ELF-1 (cell line): Measurements from ENCODE around the gene ESAM.

Source experiments
- DNase-seq: peaks from one replicate; pipeline ENCODE4 v3.0.0-alpha.2; 2016; ENCODE audit warnings: low read depth, low spot score

Gene ESAM

DNA sequence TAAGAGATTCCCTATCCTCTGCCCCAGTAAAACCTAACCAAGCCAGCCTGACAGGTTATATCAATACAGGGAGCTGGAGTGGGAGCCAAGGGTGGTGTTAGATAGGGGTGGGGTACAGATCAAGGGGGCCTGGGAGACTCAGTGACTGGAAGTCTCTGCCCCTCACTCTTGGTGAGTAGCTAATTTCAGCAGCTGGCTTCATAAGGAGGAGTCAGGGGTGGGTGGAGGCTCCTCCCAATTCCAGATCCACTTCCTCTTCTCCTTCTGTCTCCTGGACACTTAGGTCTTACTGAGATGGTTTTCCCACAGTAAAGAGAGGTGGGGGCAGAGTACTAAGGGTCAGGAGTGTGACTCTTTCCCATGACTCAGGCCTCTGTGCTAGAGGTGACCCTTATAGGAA, 8.9 kb downstream of the ESAM start:
- no peak for DNase-seq

DNA sequence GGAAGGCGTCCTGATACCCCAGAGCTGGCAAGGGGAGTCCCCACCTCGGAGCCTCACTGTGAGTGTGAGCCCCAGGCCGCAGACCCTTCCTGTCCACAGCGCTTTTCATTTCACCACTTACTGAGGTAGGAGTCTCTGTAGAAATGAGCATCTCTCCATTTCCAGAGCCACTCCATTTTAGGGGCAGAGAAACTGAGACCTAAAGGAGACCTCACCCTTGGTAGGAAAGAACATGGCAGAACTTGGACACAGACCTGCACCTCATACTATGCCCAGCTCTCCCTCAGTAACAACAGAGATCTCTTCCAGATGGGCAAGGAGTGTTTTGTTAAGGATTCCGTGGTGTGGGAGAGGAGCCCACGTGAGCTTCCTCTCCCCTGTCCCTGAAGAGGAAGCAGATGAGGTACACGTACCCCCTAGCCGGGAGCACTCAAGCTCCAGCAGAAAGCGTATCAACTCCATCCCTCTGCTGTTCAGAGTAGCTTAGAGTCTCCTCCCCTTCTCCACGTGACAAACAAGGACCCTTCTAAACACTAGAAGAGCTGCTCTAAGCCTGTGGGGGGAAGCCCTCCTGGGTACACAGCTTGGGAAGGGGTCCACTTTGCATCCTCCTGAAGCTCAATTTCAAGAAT, 9.5 kb downstream of the ESAM start:
- no peak for DNase-seq

GRCh38 chr11:124751741-124752470, 10.2 kb downstream of the ESAM start, which contains the start of gene VSIG2:
Gene VSIG2, minus strand, starts transcription at chr11:124752255. Its CDS starts 118 bp downstream, at chr11:124752137.
- DNase-seq = peak; percentile 26

GRCh38 chr11:124751391-124751740, 10.7 kb downstream of the ESAM start:
- DNase-seq = no peak

DNA sequence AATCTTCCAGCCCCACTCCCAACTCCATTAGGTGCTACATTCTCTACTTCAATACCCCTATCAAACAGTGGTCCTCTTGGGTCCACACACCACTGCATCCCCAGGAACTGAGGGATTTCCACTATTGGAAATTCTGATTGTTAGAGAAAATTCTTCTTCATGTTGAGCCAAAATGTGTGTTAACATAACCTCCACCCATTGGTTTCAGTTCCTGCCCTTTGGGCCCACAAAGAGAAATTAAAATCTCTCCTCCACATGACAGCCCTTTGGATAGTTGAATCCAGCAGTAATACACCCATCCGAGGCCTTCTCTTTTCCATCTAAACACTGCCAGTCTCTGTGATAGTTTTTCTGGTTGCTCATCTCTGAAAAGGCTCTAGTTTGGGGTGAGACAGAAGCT, 12.2 kb downstream of the ESAM start:
- DNase-seq = no peak

DNA sequence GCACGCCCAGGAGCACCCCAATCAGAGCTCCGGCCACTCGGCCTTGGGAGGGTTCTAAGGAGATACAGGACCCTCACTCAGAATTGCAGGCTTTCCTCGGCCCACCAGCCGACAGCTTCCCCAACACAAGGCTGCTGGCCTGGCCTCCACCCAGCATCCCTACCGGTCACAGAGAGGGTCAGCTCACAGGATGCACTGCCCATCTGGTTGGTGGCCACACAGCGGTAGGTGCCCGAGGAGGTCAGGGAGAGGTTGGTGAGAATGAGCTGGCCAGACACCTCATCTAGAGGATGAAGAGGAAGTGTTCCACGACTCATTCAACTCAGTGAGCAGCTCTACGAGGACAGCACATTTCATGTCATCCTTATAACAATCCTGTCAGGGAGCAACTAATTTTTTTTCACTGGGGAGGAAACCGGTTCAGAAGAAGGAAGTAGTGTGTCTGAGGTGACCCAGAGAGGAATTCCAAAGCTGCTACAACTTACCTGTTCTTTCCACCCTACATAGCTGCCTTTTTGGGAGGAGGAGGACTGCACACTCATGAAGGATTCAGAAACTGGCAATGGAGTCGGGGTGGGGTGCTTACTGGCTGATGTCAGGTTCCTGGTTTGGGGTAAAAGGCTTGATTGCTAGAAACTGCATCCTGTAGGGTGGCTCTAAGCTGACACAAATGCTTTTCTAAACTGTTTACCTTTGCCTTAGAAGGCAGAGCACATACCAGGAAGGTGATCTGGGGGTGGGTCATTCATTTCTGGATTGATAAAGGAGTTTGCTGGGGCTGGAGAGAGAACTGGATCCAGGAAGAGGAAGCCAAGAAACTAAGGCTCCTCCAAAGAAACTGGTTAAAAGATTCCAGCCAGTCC, 13.4 kb downstream of the ESAM start:
- no peak for DNase-seq

- no peak for DNase-seq
Observed at GRCh38 chr11:124748100-124748418, 14.0 kb downstream of the ESAM start.

- no peak for DNase-seq
Observed at GRCh38 chr11:124747406-124748099, 14.5 kb downstream of the ESAM start.

DNA sequence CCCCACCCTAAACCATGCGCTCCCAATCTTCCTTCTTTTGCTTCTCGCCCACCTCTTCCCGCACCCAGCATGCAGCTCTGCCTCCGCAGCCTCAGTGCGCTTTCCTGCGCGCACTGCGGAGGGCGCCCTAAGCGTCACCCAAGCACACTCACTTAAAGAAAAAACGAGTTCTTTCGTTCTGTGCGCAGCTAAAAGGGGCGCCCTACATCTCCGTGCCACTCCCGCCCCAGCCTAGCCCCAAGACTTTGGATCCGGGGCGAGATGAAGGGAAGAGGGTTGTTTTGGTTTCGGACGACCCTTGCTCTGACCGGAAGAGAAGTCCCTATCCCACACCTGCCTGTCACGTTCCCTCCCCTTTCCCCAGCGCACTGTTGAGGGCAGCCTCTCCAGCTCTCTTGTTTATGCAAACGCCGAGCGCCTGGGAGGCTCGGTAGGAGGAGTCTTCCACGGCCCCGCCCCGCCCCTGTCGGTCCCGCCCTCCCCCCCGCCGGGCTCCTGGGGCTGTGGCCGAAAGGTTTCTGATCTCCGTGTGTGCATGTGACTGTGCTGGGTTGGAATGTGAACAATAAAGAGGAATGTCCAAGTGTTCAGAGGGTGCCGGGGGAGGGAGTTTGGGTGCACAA, 15.4 kb downstream of the ESAM start:
- DNase-seq = peak; percentile 91

DNA sequence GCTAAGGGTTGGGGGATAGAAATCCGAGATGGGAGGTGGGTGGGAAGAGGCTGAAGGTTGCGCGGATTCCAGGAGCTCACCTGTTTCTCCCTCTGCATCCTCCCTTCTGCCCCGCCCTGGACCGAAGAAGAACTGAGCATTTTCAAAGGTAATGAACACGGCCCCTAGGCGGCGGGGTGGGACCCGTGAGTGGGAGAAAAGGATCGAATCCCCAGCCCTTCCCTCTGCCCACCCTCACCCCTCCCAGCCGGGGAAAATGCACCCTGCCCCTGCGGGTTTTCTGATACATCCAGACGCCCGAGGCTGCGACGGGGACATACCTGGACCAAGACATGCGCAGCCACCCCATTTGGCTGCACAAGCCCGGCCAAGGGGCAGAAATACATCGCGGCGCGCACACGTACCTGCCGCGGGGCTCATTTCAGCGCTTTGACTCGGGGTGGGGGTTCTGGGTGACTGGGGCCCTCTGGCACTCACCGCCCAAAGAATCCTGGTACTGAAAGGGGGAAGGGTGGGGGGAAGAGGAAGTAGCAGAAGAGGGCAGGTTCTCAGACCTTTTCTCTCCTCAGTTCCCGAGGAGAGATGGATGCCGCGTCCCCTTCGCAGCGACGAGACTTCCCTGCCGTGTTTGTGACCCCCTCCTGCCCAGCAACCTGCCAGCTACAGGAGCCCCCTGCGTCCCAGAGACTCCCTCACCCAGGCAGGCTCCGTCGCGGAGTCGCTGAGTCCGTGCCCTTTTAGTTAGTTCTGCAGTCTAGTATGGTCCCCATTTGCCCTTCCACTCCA, 16.1 kb downstream of the ESAM start:
- no peak for DNase-seq

DNA sequence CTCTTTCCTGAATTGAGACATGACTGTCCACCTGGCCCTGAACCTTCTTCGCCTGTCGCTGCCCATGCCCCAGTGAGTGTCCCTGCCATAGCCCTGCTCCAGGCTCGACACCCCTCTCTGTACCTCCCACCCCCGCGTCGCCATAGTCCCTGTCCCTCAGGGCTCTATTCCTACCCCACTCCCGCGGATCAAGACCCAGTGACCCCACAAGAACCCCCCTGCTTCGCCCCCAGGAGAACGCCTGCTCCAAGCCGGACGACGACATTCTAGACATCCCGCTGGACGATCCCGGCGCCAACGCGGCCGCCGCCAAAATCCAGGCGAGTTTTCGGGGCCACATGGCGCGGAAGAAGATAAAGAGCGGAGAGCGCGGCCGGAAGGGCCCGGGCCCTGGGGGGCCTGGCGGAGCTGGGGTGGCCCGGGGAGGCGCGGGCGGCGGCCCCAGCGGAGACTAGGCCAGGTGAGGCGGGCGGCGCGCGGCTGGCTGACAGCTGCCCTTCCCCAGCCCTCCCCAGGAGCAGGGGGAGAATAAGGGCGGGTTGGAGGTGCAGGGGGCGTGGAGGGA, 16.7 kb downstream of the ESAM start:
- no peak for DNase-seq

DNA sequence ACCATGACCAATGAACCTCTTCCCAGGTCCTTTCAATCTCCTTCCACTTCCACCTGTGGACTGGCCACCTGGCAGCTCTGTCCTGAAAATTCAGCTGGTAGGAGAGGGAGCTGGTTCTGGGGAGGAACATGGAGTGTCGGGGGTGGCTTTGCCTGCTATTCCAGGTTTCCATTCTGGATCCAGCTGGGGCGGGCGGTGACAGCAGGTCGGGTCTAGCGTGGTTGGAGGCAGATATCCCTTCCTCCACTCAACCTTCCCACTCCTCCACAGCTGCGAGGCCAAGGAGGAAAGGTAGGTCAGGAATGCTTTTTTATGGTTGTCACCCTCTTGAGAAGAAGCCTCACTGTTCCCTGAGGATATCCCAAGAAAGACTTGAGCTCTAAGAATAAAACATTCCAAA, 19.0 kb downstream of the ESAM start:
- no peak for DNase-seq

DNA sequence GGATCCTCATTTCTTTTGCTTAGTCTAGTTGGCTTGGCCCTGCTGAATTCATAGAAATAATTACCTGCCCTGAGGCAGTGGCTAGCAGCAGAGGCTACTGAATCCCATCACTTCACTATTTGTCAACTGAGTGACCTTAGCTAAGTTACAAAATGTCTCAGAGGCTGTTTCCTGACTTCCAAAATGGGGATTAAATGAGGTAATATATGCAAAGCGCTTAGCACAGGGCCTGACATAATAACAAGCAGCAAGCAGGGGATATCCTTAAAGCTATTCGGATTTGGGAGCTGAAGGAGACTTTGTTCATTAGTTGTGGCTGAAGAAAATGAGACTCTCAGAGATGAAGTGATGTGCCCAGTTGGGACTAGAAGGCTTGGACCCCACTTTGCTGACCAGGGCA, 19.5 kb downstream of the ESAM start:
- no peak for DNase-seq

- DNase-seq = peak; percentile 57
Observed at GRCh38 chr11:124740277-124740882, 21.7 kb downstream of the ESAM start.

DNA sequence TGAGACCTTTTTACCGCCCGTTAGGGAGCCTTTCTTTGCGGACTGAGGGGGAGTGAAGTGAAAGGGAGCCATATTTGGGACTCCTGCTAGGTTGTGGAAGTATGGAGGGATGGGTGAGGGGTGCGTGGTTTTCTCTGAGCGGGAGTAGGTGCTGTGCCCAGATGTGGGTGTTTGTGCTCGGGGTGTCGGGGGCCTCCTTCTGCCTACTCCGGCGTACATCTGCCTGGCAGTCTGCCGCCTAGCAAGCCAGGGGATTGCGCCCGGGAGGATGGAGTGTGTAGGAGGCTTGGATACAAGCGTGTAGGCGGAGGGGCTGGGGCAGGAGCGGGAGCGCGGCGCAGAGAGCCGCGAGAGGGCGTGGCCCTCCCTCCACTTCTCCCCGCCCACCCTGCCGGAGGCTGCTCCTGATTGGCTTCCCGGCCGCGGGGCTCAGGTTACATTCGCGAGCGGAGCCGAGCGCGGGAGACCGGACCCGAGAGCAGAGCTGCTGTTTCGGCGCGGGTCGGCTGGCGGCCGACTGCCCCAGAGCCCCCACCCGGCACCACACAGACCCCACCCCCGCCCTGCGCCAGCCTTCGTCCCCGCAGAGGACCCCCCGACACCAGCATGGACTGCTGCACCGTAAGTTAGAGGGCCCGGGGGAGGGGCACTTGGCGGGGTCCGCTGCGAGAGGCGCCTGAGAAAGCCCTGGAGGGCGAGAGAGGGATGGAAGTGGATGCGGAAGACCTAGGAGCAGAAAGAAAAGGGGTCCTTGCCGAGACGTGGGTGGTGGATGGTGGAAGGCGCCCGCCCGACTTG, 22.4 kb downstream of the ESAM start, which contains the start of gene NRGN:
TSS of gene NRGN (plus strand) at position 464 of the 798 bp plus-strand sequence. CDS start at position 607, 143 bp downstream.
- DNase-seq = peak; percentile 96

DNA sequence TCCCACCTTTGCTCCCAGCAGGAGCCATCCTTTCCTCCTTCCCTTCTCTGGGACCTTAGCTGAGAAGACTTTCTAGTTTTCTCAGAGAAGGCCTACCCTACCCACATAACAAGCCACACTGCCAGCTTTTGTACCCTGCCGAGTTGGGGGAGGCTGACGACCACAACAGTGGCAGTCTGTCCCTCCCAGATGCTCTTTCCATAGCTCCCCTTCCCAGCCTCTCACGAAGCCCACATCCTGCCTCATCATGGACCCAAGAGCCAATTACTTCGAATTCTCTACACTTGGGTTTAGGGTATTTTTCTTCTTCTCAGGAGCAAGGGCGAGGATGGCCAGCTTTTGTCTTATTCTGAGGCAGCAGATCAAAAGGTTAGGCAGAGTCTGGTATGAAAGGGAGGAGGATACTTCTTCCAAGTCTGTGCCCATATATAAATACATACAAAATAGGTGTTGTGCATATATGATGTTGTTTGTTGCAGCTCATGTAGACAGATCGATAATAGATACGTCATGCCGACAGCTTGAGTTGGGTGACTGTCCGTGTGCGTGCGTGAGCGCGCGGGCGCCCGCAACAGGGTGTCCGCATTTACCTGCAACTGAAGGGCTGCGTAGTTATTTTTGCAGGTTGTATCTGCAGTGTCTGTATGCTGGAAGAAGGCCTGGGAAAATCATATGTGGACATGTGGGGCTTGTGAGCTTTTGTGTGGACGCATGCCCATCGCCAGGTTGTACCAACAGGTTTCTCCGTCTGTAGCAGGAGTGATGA, 23.2 kb downstream of the ESAM start:
- no peak for DNase-seq

DNA sequence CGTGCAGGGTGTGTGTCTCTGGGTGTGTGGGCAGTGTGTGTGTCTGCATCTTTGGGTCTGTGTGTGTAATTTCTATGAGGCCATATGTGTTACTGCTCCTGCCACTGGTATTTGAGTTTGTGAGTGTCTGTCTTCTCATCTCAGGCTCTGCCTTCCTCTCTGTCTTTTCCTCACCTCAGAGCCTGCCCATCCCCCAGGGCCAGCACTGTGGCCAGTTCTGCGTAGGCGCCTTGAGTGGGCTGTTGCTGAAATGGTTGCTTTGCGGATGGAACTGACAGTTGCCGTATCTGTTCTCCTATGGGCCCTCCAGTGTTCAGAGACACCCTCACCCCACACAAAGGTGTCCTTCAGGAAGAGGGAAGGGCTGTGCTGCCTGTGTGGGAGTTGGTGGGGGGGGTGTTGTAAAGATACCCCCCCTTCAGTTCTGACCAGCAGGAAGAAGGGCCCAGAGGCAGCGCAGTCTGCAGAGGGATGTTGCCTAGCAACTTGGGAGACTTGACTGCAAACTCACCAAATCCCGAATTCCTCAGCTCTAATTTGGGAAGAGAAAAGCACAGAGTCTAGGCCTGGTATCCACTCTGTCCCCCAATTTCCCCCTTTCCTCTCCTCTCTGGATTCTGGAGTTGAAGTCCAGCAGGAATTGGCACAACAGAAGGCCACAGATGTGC, 24.3 kb downstream of the ESAM start:
- DNase-seq = no peak

- DNase-seq = no peak
Observed at GRCh38 chr11:124736736-124737135, 25.4 kb downstream of the ESAM start.
